Limb (tissue), 2 donors: ENCODE results near the gene YPEL2.

Experiments used
- DNase-seq, 2 donors: peaks; one replicate each; pipeline ENCODE4 v3.0.0-alpha.2; 2016; ENCODE audit errors: extremely low spot score in 2 of 2

Gene YPEL2

GRCh38 chr17:59330053-59330942 is 1.2 kb upstream of the YPEL2 start:
- no peak for DNase-seq

- peak in 1 of 2 donors; percentile 65 for DNase-seq
These were observed 684 bp downstream of the YPEL2 start for GRCh38 chr17:59331929-59332748.

GRCh38 chr17:59332749-59333377 is 1.4 kb downstream of the YPEL2 start:
- peak in 1 of 2 donors; percentile 36 for DNase-seq

- no peak for DNase-seq
These were observed 2.4 kb downstream of the YPEL2 start for GRCh38 chr17:59333836-59334235.

GRCh38 chr17:59335685-59336084 is 4.2 kb downstream of the YPEL2 start:
- DNase-seq, result no peak

GRCh38 chr17:59337741-59338299 is 6.4 kb downstream of the YPEL2 start:
- no peak for DNase-seq

- DNase-seq, result no peak
These were observed 7.0 kb downstream of the YPEL2 start for GRCh38 chr17:59338498-59338897.

- no peak for DNase-seq
These were observed 10.5 kb downstream of the YPEL2 start for GRCh38 chr17:59341922-59342321.

GRCh38 chr17:59342681-59343131 is 11.3 kb downstream of the YPEL2 start:
- no peak for DNase-seq

- DNase-seq, result no peak
These were observed 14.0 kb downstream of the YPEL2 start for GRCh38 chr17:59345476-59345875.

GRCh38 chr17:59346341-59346740 is 14.9 kb downstream of the YPEL2 start:
- no peak for DNase-seq

- DNase-seq, result no peak
These were observed 15.5 kb downstream of the YPEL2 start for GRCh38 chr17:59346876-59347407.

GRCh38 chr17:59347975-59348391 is 16.5 kb downstream of the YPEL2 start:
- DNase-seq, result peak in 1 of 2 donors; percentile 35

GRCh38 chr17:59349178-59349577 is 17.7 kb downstream of the YPEL2 start:
- DNase-seq, result no peak

- no peak for DNase-seq
These were observed 21.8 kb downstream of the YPEL2 start for GRCh38 chr17:59353106-59353854.

- no peak for DNase-seq
These were observed 22.7 kb downstream of the YPEL2 start for GRCh38 chr17:59353936-59354755.

- DNase-seq, result no peak
These were observed 23.7 kb downstream of the YPEL2 start for GRCh38 chr17:59355030-59355701.

GRCh38 chr17:59355702-59356325 is 24.4 kb downstream of the YPEL2 start:
- peak in 1 of 2 donors; percentile 55 for DNase-seq
